GM18520 (cell line): ENCODE measurements around the gene ERI3.

Experiments
- ATAC-seq: cut with Tn5 transposase; IDR thresholded peaks from one replicate; pipeline ENCODE4 v1.9.1; 2021; ENCODE audit not compliant: unreplicated experiment

ERI3 gene

DNA sequence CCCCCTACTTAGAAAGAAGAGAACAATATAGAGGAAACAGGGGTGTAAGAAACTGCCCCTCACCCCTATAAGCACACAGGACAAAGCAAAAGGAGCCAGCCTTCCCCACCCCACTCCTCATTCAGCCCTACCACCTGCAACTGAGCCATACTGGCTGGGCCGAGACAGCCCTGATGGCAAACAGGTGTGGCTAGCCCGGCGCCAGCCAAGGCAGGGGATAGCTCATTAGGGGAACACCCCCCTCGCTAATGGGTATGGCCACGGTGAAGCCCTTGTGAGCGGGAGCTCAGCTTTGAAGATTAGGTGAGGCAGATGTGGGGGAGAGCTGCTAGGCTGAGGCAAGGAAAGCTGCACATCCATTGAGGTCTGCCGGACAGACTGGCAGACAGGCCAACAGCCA, 65.5 kb downstream of the ERI3 start:
- no peak for ATAC-seq

DNA sequence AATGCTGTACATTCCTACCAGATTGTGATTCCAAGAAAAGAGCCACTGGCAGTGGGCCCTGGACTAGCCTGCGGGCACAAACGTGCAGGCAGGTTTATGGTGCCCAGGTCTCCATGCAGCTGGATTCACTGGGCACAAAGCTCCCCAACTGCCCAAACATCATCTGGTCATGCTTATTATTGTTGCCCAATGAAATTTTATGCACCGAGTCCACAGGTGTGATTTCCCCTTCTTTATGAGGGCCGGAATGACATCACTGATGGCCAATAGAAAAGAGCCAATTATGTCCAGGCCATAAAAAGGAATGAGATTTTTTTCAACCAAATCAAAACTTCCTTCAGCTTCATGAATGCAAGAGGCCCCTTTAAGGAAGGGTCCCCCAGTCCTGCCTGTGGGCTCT, 66.2 kb downstream of the ERI3 start:
- ATAC-seq: no peak

DNA sequence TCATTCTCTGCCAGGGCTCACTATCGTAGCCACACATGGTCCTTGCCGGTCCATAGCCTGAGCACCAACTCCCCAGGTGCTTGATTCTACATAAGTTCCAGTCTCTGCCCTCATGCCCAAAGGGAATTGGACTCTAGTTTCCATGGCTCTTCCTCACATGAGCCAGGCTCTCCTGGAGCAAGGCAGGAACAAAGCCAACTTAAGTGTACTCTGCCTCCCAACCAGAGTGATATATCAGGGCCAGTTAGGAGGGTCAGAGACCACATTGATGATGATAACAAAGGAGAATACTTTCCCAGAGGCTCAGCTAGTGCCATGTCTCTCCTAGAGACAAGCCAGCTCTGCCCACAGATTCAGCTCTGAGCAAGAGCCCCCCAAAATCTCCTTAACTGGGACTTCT, 70.9 kb downstream of the ERI3 start:
- no peak for ATAC-seq

GRCh38 chr1:44283524-44284173, 71.4 kb downstream of the ERI3 start:
- ATAC-seq: no peak

DNA sequence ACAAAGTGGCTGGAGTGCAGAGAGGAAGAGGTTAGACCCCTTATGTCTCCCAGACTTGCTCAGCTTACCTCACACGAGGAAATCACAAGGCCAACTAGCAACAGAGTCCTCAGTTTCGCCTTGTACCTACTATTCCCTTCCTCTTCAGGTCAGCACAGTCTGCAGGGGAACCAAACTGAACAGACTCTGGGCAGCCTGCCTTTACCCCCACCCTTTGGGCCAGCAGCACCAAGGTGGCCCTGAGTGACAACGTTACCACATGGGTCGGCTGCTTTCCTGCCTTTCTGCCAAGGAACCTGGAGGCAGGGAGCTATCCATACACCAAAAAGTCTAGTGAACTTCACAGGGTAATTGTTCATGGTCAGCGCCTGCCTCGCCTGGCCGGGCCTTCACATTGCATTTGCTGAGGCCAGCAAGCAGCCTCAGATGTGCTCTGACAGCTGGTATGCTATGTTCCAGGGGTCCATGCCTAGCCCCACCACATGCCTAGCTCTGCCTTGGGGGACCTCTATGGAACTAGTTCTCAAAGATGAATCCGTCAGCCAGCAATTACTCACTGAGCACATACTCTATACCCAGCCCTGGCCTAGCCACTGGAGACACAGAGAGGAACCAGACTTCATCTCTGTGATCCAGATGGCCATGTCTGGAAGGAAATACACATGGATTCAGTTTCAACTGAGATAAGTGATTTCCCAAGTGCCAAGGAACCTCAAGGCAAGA, 72.2 kb downstream of the ERI3 start:
- ATAC-seq: no peak

- no peak for ATAC-seq
These were observed 72.9 kb downstream of the ERI3 start for GRCh38 chr1:44281962-44282703.

GRCh38 chr1:44276901-44277300, 78.2 kb downstream of the ERI3 start:
- ATAC-seq: no peak

DNA sequence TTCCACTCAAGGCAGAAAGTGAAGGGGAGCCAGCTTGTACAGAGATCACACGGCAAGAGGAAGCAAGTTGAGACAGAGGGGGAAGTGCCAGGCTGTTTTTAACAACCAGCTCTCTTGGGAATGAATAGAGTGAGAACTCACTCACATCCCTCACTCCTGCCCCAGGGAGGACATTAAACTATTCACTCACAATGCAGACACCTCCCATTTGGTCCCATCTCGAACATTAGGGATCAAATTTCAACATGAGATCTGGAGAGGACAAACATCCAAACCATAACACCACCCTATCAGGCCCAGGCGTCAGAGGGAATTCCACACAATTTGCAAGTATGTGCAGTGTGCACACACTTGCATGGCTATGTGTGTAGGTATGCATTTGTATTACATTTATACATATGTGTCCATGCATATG, 79.1 kb downstream of the ERI3 start:
- no peak for ATAC-seq

DNA sequence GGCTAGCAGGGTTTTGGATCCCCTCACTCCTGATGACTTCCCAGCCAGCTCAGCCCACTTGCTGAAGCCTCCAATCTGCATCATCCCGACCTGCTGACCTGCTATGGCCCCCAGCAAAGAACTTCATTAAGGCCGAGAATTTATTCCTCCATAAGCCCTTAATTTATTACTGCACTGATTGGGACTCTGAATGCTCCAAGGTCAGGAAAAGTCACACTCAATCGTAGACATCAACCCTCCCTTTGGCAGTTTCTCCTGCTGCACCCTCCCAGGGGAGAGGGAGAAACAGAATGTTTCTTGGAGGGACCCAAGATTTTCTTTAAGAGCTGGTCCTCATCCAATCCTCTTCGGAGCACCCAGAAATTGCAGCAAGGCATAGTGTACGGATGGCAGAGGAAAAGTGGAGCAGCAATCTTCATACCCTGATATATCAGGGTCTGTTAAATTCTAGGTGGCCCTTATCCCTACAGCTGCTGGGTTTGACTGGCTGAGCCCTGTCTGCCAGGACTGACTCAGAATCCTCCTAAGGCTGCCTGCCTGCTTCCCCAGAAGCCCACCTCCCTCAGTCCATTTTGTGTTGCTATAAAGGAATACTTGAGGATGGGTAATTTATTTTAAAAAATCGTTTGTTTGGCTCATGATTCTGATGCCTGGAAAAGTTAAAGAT, 79.6 kb downstream of the ERI3 start:
- no peak for ATAC-seq

DNA sequence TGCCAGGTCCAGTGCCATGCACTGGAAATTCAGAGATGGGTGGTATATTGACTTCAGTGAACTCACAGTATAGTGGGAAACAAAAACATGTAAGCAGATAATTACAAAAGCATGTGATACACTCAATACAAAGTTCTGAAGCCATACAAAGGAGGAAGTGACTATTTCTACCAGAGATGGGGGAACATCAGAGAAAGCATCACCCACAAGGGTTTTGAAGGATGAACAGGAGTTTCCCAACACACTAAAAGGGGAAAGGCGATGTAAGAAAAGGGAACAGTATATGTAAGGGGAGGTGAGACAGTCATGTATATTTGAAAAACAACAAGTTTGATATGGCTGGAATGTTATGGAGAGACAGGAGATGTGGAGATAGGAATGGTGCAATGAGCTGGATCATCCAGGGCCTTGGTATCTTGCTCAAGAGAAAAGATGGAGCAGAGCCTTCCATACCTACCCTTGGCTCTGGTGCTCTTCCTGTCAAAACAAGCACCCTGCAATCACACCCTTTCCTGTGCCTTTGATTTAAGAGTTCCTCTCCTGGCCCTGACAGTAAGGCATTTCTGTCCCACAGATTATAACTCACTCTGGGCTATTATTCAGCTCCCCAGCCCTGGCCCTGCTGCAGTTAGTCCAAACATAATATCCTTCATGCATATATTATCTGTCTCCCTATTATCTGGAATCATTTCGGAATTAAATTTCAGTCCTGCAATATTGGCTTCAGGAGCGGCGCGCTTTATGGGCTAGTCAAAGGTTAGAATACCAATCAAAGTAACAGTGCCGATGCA, 81.3 kb downstream of the ERI3 start:
- no peak for ATAC-seq

DNA sequence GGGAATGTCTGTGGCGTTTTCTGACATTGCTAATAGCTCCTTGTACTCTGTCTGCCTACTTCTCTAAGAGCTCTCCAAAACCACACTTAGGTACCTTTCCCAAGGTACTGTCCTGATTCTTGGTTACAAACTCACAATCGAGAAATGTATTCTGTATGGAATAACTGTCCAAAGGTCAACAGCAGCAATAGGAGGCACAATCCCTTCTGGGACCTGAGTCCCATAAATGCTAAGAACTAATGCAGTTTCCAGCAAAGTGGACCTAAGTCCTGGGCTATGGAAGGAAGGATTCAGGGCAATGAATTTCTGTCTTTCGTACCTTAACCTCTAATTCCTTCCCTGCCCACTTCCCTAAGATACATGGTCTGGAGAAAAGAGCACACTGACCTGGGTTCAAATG, 82.1 kb downstream of the ERI3 start:
- no peak for ATAC-seq

- ATAC-seq: no peak
These were observed 83.4 kb downstream of the ERI3 start for GRCh38 chr1:44271646-44272045.

GRCh38 chr1:44270686-44271628, 84.1 kb downstream of the ERI3 start:
- ATAC-seq: no peak

GRCh38 chr1:44268054-44268453, 87.0 kb downstream of the ERI3 start:
- no peak for ATAC-seq

- no peak for ATAC-seq
These were observed 87.6 kb downstream of the ERI3 start for GRCh38 chr1:44267438-44267837.

- no peak for ATAC-seq
These were observed 88.4 kb downstream of the ERI3 start for GRCh38 chr1:44266400-44267344.

DNA sequence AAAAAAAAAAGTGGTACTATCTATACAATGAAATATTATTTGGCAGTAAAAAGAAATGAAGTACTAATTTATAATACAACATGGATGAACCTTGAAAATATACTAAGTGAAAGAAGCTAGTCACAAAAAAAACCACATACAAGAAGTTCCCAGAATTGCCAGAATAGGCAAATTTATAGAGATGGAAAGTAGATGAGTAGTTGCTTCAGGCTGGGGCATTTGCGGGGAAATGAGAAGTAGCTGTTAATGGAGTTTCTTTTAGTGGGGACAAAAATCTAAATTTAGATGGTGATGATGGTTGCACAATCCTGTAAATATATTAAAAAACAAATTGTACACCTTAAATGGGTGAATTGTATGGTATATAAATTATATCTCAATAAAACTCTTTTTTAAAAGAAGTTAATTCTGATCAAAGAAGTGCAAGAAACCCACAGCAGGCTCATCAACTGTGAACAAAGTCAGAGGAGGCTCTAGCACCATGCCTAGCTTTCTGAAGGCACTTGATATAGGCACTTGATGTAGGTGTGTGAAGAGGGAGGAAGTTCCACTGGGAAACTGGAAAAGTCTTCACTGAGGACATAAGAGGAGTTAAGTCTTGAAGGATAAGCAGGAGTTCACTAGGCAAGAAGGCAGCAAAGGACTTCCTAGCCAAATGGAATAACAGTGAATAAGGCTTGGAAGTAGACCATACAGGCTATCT, 89.2 kb downstream of the ERI3 start:
- ATAC-seq: no peak

DNA sequence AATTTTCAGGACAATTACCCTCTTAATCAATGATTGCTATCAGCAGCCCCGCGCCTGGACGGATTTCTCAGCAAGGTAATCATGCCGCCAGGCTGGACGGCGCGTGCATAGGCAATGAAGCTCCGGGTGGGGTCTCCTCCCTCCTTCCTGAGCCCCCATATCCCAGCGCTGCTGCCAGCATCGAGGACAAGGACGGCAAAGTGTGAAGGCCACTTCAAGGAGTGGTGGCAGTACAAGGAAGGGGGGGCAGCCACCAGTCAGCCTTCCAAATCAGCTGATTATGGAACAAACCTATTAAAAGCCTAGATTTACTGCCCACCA, 90.6 kb downstream of the ERI3 start:
- ATAC-seq: no peak
